GM18517 (cell line): ENCODE measurements around the gene LSM3.

Experiments used
- ATAC-seq: cut with Tn5 transposase; IDR thresholded peaks from one replicate; pipeline ENCODE4 v1.9.1; 2021; ENCODE audit warnings: mild to moderate bottlenecking, moderate library complexity; ENCODE audit not compliant: unreplicated experiment

LSM3 gene

DNA sequence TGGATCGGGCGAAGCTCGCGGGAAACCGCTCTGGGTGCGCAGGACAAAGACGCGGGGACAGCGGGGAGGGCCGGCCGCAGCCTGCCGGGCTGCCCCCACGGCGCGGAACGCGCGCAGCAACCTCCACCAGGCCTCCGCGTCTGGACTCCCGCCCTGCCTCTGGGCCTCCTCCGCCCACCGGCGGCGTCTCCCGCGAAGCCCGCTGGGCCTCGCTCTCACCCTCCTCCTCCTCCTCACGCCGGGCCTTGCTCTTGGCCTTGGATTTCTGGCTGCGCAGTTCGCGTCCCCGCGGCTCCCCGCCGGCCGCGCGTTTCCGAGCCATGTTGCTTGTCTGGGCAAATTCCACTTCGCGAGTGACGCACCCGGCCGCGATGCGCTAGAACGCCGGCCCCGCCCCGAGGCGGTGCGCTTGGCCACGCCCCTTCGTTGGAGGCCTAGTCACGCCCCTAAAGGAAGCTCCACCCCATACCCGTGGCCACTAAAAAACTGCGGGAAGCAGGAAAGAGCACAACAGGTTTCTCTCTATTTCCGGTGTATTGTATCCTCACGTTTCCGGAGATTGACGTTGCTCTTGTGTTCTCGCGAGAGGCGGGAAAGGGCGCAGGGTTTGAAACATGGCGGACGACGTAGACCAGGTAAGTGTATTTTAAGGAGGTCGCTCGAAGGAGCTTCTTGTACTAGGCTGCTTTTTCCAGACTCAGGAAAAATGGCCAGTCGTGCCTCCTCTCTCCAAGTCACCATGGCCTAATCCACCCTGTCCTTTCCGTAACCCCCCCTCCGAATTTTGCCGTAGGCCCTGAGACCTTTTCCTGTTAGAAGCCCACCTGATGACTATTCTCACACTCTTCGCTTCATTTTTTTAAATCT is at the start of gene LSM3, which contains the start of gene XPC:
LSM3 (plus strand) TSS at position 571 of the 867 bp plus-strand sequence; CDS start at position 615, 44 bp downstream.
XPC (minus strand) TSS at position 355 of the 867 bp plus-strand sequence; CDS start at position 322, 33 bp downstream.
- peak; percentile 90 for ATAC-seq

DNA sequence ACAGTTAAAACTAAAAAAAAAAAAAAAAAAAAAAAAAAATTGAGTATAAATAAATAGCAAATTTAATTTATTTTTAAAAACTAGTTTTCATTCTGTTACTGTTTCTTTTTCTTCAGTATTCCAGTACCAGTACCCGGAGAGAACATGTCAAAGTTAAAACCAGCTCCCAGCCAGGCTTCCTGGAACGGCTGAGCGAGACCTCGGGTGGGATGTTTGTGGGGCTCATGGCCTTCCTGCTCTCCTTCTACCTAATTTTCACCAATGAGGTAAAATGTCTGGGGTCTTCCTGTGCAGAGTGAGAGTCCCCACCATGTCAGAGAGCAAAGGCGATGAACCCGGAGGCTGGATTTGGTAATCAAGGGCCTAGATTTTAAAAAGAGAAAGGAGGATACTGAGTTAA is 49.3 kb upstream of the LSM3 start:
- ATAC-seq: no peak

DNA sequence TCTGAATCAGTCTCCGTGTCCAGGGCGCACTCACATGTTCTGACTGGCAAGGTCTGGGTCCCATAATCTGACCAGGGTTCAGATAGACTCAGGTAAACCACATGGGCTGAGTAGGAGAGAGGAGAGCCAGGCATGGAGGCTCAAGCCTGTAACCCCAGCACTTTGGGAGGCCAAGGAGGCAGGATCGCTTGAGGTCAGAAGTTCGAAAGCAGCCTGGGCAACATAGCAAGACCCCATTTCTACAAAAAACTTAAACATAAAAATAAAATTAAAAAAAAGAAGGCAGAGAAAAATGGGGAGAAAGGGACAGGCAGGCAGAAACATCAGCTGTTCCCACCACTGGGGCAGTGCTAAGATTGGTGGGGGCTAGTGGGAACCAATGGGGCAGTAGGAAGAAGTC is 48.4 kb upstream of the LSM3 start:
- no peak for ATAC-seq

GRCh38 chr3:14130707-14131106 is 47.9 kb upstream of the LSM3 start:
- no peak for ATAC-seq

GRCh38 chr3:14131134-14131533 is 47.5 kb upstream of the LSM3 start:
- no peak for ATAC-seq

DNA sequence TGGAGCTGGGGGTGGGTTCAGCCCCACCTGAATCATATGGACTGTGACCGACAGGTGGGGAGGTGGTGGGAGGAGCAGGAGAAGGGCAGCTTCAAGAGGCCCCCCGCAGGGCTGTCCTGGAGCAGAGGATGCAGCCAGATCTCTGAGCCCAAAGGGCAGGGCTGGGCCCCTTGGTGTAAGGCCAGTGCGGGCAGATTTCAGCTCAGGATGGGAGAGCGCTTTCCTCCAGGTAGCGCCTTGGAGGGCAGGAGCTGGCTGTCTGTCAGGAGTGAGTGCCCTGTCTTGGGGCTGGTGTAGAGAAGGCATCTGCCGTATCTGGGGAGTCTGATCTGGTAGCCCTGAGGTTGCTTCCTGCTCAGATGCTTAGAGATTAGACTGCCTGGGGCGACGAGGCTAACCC is 46.5 kb upstream of the LSM3 start:
- ATAC-seq: no peak

- ATAC-seq: no peak
These were observed 45.9 kb upstream of the LSM3 start for GRCh38 chr3:14132689-14133088.

- ATAC-seq: no peak
These were observed 45.3 kb upstream of the LSM3 start for GRCh38 chr3:14133188-14133800.

GRCh38 chr3:14133876-14134275 is 44.7 kb upstream of the LSM3 start:
- no peak for ATAC-seq

GRCh38 chr3:14134291-14134690 is 44.3 kb upstream of the LSM3 start:
- no peak for ATAC-seq

- ATAC-seq: no peak
These were observed 43.0 kb upstream of the LSM3 start for GRCh38 chr3:14135581-14135980.

- no peak for ATAC-seq
These were observed 41.6 kb upstream of the LSM3 start for GRCh38 chr3:14137004-14137403.

DNA sequence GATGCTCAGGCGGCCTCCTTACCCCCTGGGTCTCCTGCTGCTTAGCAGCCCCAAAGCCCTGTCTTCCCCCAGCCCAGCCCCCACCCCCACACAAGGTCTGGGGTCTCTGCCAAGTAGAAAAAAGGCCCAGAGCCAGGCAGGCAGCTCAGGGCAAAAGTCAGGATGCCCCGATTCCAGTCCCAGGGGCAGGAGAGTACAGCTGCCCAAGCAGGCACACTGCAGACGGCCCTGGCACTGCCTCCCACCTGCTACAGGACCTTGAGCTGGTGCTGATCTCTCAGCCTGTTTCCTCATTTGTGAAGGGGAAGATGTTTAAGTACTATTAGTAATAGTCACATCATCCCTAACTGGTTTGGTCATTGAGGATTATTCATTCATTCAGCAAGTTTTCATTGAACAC is 41.2 kb upstream of the LSM3 start:
- ATAC-seq: no peak

- ATAC-seq: no peak
These were observed 40.3 kb upstream of the LSM3 start for GRCh38 chr3:14138109-14138877.

GRCh38 chr3:14138878-14139655 is 39.5 kb upstream of the LSM3 start:
- no peak for ATAC-seq

GRCh38 chr3:14139771-14140170 is 38.8 kb upstream of the LSM3 start:
- ATAC-seq: no peak

DNA sequence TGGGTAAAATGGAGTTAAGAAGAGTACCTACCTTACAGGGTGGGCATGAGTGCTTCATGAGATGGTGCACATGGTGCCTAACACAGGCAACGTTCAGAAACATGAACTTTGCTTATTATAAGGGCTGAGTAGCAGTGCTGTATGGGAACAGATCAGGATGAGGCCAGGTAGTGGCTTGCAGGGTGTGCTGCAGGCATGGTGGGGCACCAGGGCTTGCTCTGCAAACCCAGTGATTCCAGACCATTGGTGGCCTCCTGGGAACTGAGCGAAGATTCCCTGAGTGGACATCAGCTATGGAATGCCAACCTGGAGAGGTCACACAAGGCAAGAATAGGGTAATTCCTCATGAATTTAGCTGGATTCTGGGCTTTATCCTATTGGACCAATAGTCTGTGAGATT is 37.9 kb upstream of the LSM3 start:
- ATAC-seq: no peak

DNA sequence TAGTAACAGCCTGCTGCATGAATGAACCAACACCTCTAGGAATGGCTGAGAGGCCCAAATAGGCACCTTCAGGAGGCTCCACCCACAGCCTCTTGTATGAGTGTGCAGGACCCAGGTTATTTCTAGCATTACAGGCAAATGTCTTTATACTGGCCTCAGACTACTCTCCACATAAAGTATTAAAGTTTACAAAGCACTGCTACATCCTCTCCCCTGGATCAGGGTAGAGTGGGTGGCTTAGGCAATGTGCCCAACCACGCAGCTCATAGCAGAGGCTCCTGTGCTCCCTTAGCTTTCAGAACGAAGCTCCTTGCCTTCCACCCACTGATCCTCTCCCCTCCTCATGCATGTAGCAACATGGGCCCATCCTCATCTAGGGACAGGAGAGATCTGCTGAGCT is 37.5 kb upstream of the LSM3 start:
- no peak for ATAC-seq

GRCh38 chr3:14141602-14142341 is 36.8 kb upstream of the LSM3 start:
- no peak for ATAC-seq
